Activated CD8-positive, alpha-beta memory T cell treated with anti-CD3 and anti-CD28 coated beads for 4 hours (primary cell): ENCODE measurements around the gene HDC.

Source experiments
- DNase-seq, 2 donors: peaks; one replicate each; pipeline ENCODE4 v3.0.0-alpha.2; 2020; ENCODE audit warnings: low read depth in 2 of 2

The HDC gene

GRCh38 chr15:50225057-50225456 lies 40.5 kb downstream of the HDC start:
- no peak for DNase-seq

GRCh38 chr15:50224606-50225005 lies 40.9 kb downstream of the HDC start:
- no peak for DNase-seq

- no peak for DNase-seq
Measured at GRCh38 chr15:50222181-50222580, 43.3 kb downstream of the HDC start.

GRCh38 chr15:50219820-50220219 lies 45.7 kb downstream of the HDC start:
- DNase-seq, result no peak

- DNase-seq, result no peak
Measured at GRCh38 chr15:50218691-50219090, 46.8 kb downstream of the HDC start.

GRCh38 chr15:50218291-50218690 lies 47.2 kb downstream of the HDC start:
- no peak for DNase-seq

GRCh38 chr15:50210462-50211157 lies 54.9 kb downstream of the HDC start:
- DNase-seq, result no peak

GRCh38 chr15:50209809-50210208 lies 55.7 kb downstream of the HDC start:
- DNase-seq, result no peak

- no peak for DNase-seq
Measured at GRCh38 chr15:50206020-50206419, 59.5 kb downstream of the HDC start.

- no peak for DNase-seq
Measured at GRCh38 chr15:50202003-50202402, 63.5 kb downstream of the HDC start.

GRCh38 chr15:50192926-50193620 lies 72.5 kb downstream of the HDC start:
- no peak for DNase-seq

GRCh38 chr15:50192164-50192563 lies 73.4 kb downstream of the HDC start:
- no peak for DNase-seq
